Liver (tissue), 9 donors: ENCODE measurements around the gene AKAP12. TPM values are rescaled to one million over a fixed set of nuclear protein-coding genes. Genes with fewer than 3 reads are reported as not detected.

Experiments
- DNase-seq: peaks from one replicate; pipeline ENCODE4 v3.0.0-alpha.2; 2017; ENCODE audit warnings: low spot score
- H3K27ac ChIP-seq, 2 donors: one replicate each; pipeline ENCODE4 v1.7.0; 2013; ENCODE audit warnings: inconsistent platforms in 2 of 2, low read length in 2 of 2, control low read depth in 1 of 2, low read depth in 1 of 2, mild to moderate bottlenecking in 1 of 2
- H3K27me3 ChIP-seq, 4 donors: one replicate each; pipeline versions ENCODE4 v1.6.1 to v1.7.0; 2013; ENCODE audit warnings: low read length in 3 of 4, inconsistent platforms in 1 of 4, mild to moderate bottlenecking in 1 of 4, moderate library complexity in 1 of 4; ENCODE audit not compliant: control insufficient read depth in 4 of 4, insufficient read depth in 4 of 4
- H3K36me3 ChIP-seq, 4 donors: one replicate each; pipeline versions ENCODE4 v1.6.1 to v1.7.0; 2013; ENCODE audit warnings: low read length in 3 of 4, mild to moderate bottlenecking in 3 of 4, low read depth in 1 of 4, moderate library complexity in 1 of 4; ENCODE audit not compliant: control insufficient read depth in 4 of 4, insufficient read depth in 3 of 4
- H3K4me1 ChIP-seq, 4 donors: one replicate each; pipeline versions ENCODE4 v1.6.1 to v1.7.0; 2013; ENCODE audit warnings: low read length in 3 of 4, mild to moderate bottlenecking in 3 of 4, moderate library complexity in 1 of 4; ENCODE audit not compliant: control insufficient read depth in 4 of 4, insufficient read depth in 4 of 4
- H3K4me3 ChIP-seq, 3 donors: one replicate each; pipeline versions ENCODE4 v1.6.1 to v1.7.0; 2013; ENCODE audit warnings: low read length in 3 of 3, control low read depth in 1 of 3, low read depth in 1 of 3, mild to moderate bottlenecking in 1 of 3
- H3K9ac ChIP-seq, 2 donors: one replicate each; pipeline ENCODE4 v1.7.0; 2013; ENCODE audit warnings: low read length in 2 of 2, mild to moderate bottlenecking in 2 of 2, moderate library complexity in 2 of 2, control low read depth in 1 of 2, low read depth in 1 of 2
- H3K9me3 ChIP-seq, 4 donors: one replicate each; pipeline versions ENCODE4 v1.6.1 to v1.7.0; 2013; ENCODE audit warnings: low read length in 3 of 4; ENCODE audit not compliant: control insufficient read depth in 4 of 4
- FOXA1 ChIP-seq: IDR thresholded peaks from 2 replicates; pipeline ENCODE4 v1.6.1; 2016; ENCODE audit warnings: antibody characterized with exemption
- FOXA2 ChIP-seq: IDR thresholded peaks from 2 replicates; pipeline ENCODE4 v1.6.1; 2016; ENCODE audit warnings: antibody characterized with exemption
- GABPA ChIP-seq, 2 donors: IDR thresholded peaks in 1 of 2; conservative IDR thresholded peaks in 1 of 2; 2 replicates each; pipeline ENCODE4 v1.6.1; 2016; ENCODE audit warnings: antibody characterized with exemption in 2 of 2, mild to moderate bottlenecking in 1 of 2, moderate library complexity in 1 of 2
- HNF4A ChIP-seq, 2 donors: conservative IDR thresholded peaks; 2 replicates each; pipeline ENCODE4 v1.6.1; 2016; ENCODE audit warnings: antibody characterized with exemption in 2 of 2, mild to moderate bottlenecking in 2 of 2
- HNF4G ChIP-seq: IDR thresholded peaks from 2 replicates; pipeline ENCODE4 v1.6.1; 2016; ENCODE audit warnings: antibody characterized with exemption
- JUND ChIP-seq, 2 donors: IDR thresholded peaks; 2 replicates each; pipeline ENCODE4 v1.6.1; 2016; ENCODE audit warnings: antibody characterized with exemption in 2 of 2
- NR2F2 ChIP-seq: IDR thresholded peaks from 2 replicates; pipeline ENCODE4 v1.6.1; 2016; ENCODE audit warnings: antibody characterized with exemption
- RAD21 ChIP-seq, 2 donors: IDR thresholded peaks; 2 replicates each; pipeline ENCODE4 v1.6.1; 2016; ENCODE audit warnings: antibody characterized with exemption in 2 of 2, mild to moderate bottlenecking in 2 of 2
- REST ChIP-seq: IDR thresholded peaks from 2 replicates; pipeline ENCODE4 v1.6.1; 2016; ENCODE audit warnings: antibody characterized with exemption, mild to moderate bottlenecking
- SP1 ChIP-seq: IDR thresholded peaks from 2 replicates; pipeline ENCODE4 v1.6.1; 2018; ENCODE audit warnings: antibody characterized with exemption, mild to moderate bottlenecking
- TAF1 ChIP-seq: conservative IDR thresholded peaks from 2 replicates; pipeline ENCODE4 v1.6.1; 2016; ENCODE audit warnings: antibody characterized with exemption, mild to moderate bottlenecking
- YY1 ChIP-seq: IDR thresholded peaks from 2 replicates; pipeline ENCODE4 v1.6.1; 2016; ENCODE audit warnings: antibody characterized with exemption, mild to moderate bottlenecking
- WGBS: extraction: QIAGEN DNeasy Blood & Tissue Kit; methylation state at CpG from one replicate; pipeline ENCODE4 v1.1.7; 2013; 5-methylcytosine and 5-hydroxymethylcytosine counted together
- polyA plus RNA-seq, 2 donors: library from polyadenylated mRNA; stranded (reverse) in 1 of 2; unstranded in 1 of 2; fragments of 200-250 nt in 1 of 2; fragments of >200 nt in 1 of 2; fragmentation: Nextera tagmentation in 1 of 2; extraction: Ambion mirVana in 1 of 2; gene quantifications; one replicate each; pipeline versions ENCODE4 v1.2.1 to v1.2.3, GENCODE V29; 2013 to 2015
- total RNA-seq, 2 donors: library from RNA; depleted of rRNA; stranded (reverse); fragments of >200 nt; gene quantifications; one replicate each; pipeline ENCODE4 v1.2.3, GENCODE V29; 2014
- TF ChIP-seq, protein P1 (sequence below): fragments of 150-350 bp; IDR thresholded peaks from 2 replicates; pipeline ENCODE4 v1.5.1; 2017; ENCODE audit warnings: improper control_type of control experiment, low read depth, low read length; ENCODE audit not compliant: missing input control
- TF ChIP-seq, protein P2 (sequence below): IDR thresholded peaks from 2 replicates; pipeline ENCODE4 v1.6.1; 2016; ENCODE audit warnings: antibody characterized with exemption
- TF ChIP-seq, protein P3 (sequence below): IDR thresholded peaks from 2 replicates; pipeline ENCODE4 v1.6.1; 2016; ENCODE audit warnings: antibody characterized with exemption
- donor health status: healthy.
- donor health status: healthy.
- donor health status: healthy.
- donor health status: healthy.
- donor health status: healthy.

Gene AKAP12
- total and polyA plus RNA-seq, 4 donors: 6.7 to 14.8 (median 8.6) TPM

DNA sequence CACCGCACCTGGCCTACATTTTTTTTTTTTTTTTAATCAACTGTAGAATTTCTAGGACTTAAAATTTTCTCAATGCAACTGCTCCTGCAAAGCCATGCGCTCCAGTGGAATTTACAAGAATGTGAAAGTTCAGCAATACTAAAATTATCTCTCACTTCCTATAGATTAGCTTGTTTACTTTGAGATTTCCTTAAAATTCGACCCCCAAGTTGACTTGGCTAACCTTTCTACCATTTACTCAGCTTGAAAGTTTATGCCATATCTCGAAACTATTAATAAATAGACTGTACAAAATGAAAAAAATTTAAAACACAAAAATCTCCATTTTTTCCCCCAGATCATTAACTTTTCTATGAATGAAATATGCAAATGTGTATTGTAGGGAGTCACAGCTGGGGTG, 87.3 kb downstream of the AKAP12 start:
- WGBS: 66% methylated on average over 4 of the region's 4 CpGs
- no peaks in the 10 kb centered on the region for H3K36me3 ChIP-seq
- no peaks in the 10 kb centered on the region for H3K9me3 ChIP-seq
- no peak for DNase-seq
- H3K27ac ChIP-seq: no peak overlapping the region
- H3K9ac ChIP-seq: no peak overlapping the region
- H3K27me3 ChIP-seq: no peaks in the 10 kb centered on the region
- H3K4me1 ChIP-seq: peaks cover 2 to 13% (median 11%) of the 10 kb centered on the region in 4 donors
- TF ChIP-seq HNF4G: no peak
- no peak for TF ChIP-seq RAD21 (IDR thresholded peaks at IDR 0.05)
- peak; percentile 78 for TF ChIP-seq NR2F2
- TF ChIP-seq HNF4A (conservative IDR thresholded peaks at IDR 0.05): no peak
- TF ChIP-seq GABPA (IDR thresholded peaks at IDR 0.05 in 1 of 2, conservative IDR thresholded peaks at IDR 0.05 in 1 of 2): no peak
- no peak for TF ChIP-seq REST
- no peak overlapping the region for H3K4me3 ChIP-seq

DNA sequence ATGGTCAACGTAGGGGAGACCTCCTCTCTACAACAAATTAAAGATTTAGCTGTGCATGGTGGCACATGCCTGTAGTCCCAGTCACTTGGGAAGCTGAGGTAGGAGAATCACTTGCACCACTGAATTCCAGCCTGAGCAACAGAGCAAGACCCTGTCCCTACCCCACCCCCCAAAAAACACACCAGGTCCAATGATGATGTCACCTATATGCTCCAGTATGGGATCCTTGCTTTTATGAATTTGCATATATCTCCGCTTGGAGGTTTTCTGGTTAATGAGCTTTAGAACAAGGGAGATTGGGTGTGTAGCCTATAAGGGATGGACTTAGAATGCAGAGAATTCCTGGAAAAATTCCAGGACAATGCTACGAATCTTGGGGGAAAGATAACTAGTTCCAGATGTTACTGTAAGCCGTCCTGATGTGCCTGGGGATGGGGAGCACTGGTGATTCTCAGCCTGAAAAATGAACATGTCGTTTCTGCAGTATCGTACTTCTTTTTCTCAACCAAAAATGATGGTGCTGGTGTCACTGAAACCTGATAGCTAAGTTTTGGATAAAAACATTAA, 90.4 kb downstream of the AKAP12 start:
- H3K9ac ChIP-seq: no peak overlapping the region
- no peak overlapping the region for H3K4me3 ChIP-seq
- H3K27ac ChIP-seq: no peak overlapping the region
- peaks cover 2 to 9% (median 4%) of the 10 kb centered on the region in 4 donors for H3K4me1 ChIP-seq
- no peaks in the 10 kb centered on the region for H3K9me3 ChIP-seq
- 69% methylated on average over 6 of the region's 6 CpGs for WGBS
- no peaks in the 10 kb centered on the region for H3K27me3 ChIP-seq
- no peaks in the 10 kb centered on the region for H3K36me3 ChIP-seq
- no peak for DNase-seq
- TF ChIP-seq, protein P1, sequence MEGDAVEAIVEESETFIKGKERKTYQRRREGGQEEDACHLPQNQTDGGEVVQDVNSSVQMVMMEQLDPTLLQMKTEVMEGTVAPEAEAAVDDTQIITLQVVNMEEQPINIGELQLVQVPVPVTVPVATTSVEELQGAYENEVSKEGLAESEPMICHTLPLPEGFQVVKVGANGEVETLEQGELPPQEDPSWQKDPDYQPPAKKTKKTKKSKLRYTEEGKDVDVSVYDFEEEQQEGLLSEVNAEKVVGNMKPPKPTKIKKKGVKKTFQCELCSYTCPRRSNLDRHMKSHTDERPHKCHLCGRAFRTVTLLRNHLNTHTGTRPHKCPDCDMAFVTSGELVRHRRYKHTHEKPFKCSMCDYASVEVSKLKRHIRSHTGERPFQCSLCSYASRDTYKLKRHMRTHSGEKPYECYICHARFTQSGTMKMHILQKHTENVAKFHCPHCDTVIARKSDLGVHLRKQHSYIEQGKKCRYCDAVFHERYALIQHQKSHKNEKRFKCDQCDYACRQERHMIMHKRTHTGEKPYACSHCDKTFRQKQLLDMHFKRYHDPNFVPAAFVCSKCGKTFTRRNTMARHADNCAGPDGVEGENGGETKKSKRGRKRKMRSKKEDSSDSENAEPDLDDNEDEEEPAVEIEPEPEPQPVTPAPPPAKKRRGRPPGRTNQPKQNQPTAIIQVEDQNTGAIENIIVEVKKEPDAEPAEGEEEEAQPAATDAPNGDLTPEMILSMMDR: no peak
- TF ChIP-seq SP1: no peak
- no peak for TF ChIP-seq GABPA (IDR thresholded peaks at IDR 0.05 in 1 of 2, conservative IDR thresholded peaks at IDR 0.05 in 1 of 2)
- TF ChIP-seq NR2F2: no peak
- TF ChIP-seq HNF4A (conservative IDR thresholded peaks at IDR 0.05): no peak
- TF ChIP-seq FOXA2: no peak
- TF ChIP-seq, protein P2, sequence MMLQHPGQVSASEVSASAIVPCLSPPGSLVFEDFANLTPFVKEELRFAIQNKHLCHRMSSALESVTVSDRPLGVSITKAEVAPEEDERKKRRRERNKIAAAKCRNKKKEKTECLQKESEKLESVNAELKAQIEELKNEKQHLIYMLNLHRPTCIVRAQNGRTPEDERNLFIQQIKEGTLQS: no peak
- TF ChIP-seq RAD21 (IDR thresholded peaks at IDR 0.05): no peak
- TF ChIP-seq YY1: no peak
- TF ChIP-seq FOXA1: no peak
- TF ChIP-seq TAF1: no peak

DNA sequence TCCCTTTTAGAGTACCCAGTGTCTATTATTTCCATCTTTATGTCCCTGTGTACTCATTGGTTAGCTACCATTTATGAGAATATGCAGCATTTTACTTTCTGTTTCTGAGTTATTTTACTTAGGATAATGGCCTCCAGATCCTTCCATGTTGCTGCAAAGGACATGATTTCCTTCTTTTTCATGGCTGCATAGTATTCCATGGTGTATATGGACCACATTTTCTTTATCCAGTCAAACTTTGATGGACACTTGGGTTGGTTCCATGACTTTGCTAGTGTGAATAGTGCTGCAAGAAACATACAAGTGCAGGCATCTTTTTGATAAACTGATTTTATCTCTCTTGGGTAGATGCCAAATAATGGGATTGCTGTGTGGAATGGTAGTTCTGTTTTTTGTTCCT, 96.2 kb downstream of the AKAP12 start:
- Histone ChIP-seq H3K27me3 (no peaks in the 10 kb centered on the region), H3K4me1 (no peaks in the 10 kb centered on the region), H3K36me3 (no peaks in the 10 kb centered on the region), H3K27ac (no peak overlapping the region), H3K4me3 (no peak overlapping the region), H3K9me3 (no peaks in the 10 kb centered on the region), H3K9ac (no peak overlapping the region)
- no peak for DNase-seq
- TF ChIP-seq, protein P3, sequence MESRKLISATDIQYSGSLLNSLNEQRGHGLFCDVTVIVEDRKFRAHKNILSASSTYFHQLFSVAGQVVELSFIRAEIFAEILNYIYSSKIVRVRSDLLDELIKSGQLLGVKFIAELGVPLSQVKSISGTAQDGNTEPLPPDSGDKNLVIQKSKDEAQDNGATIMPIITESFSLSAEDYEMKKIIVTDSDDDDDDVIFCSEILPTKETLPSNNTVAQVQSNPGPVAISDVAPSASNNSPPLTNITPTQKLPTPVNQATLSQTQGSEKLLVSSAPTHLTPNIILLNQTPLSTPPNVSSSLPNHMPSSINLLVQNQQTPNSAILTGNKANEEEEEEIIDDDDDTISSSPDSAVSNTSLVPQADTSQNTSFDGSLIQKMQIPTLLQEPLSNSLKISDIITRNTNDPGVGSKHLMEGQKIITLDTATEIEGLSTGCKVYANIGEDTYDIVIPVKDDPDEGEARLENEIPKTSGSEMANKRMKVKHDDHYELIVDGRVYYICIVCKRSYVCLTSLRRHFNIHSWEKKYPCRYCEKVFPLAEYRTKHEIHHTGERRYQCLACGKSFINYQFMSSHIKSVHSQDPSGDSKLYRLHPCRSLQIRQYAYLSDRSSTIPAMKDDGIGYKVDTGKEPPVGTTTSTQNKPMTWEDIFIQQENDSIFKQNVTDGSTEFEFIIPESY: no peak
- TF ChIP-seq JUND (IDR thresholded peaks at IDR 0.05): no peak
- TF ChIP-seq, protein P2: no peak
- TF ChIP-seq HNF4G: no peak
- TF ChIP-seq TAF1: no peak
- TF ChIP-seq, protein P1: no peak
- TF ChIP-seq HNF4A (conservative IDR thresholded peaks at IDR 0.05): no peak
